ENCODE measurements around the gene PLP2. TPM values are rescaled to one million over a fixed set of nuclear protein-coding genes. Genes with fewer than 3 reads are reported as not detected.
A peak's percentile ranks its signal among the peaks of the same experiment; 100 is the strongest.

The PLP2 gene
- total and polyA plus RNA-seq, 2 of the 13 experiments (the other 11 are each of a cell fraction or from before 2014, with no cell fraction given) = 0.40 to 3.6 TPM

DNA sequence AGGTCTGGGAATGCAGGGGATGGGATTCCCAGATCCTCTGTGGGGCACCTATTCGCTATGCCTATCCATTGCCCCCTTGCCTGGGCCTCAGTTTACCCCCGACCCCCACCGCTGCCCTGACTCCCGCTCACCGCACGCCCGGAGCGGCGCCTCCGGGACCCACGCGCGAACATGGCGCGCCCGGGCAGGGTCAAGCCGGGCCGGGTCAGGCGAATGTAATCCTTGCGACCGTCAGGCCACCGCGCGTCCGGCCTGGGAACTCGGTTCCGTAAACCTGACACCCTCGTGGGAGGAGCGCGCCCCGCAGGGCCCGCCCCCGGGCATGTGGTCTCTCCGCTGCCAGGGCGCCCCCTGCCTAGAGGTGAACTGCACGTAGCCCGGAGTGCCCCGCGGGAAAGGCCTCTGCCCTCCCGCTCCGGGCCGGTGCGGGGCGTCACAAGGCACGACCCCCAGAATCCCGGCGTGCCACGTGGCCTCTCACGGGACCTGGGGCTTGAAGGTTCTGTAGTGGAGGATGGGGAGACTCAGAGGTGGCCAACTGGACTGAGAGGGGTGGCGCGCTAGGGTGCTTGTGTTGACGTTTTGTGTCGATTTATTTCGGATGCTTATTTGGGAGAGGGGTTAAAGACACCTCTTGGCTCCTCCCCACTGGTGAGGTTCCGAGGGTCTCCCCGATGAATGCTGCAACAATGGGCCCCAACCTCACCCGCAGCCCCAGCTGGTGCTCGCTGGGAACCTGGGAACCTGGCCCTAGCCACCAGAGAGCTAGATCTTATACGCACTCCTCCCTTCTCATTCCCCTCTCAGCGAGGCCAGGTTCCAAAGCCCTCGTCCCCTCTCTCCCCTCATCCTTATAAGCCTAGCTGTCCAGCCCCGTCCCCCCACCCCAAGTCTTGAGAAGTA lies 14.7 kb downstream of the PLP2 start, which contains the start of gene PRICKLE3 (continued):
- no peak for TF ChIP-seq CBX5 (CRISPR knock-in tag; IDR thresholded peaks at IDR 0.05; ENCODE audit: borderline replicate concordance)
- no peak for TF ChIP-seq KDM6A (CRISPR knock-in tag; IDR thresholded peaks at IDR 0.05; ENCODE audit: low read depth)
- TF ChIP-seq MXD4 (CRISPR knock-in tag; IDR thresholded peaks at IDR 0.05) = 0 out of 2 replicates have a peak, but pooled peaks have one; percentile 54
- TF ChIP-seq ETV5 (CRISPR knock-in tag; IDR thresholded peaks at IDR 0.05; ENCODE audit: borderline replicate concordance) = peak; percentile 22; the same call in 1 of the 2 replicates
- peak; percentile 42; the same call in 1 of the 2 replicates for TF ChIP-seq GATAD2A (CRISPR knock-in tag; IDR thresholded peaks at IDR 0.05)
- peak; percentile 16; the same call in 1 of the 2 replicates for TF ChIP-seq SOX5 (CRISPR knock-in tag; IDR thresholded peaks at IDR 0.05; ENCODE audit: borderline replicate concordance)
- no peak for TF ChIP-seq NFIB (CRISPR knock-in tag; IDR thresholded peaks at IDR 0.05; ENCODE audit: borderline replicate concordance)
- no peak for TF ChIP-seq HES4 (CRISPR knock-in tag; IDR thresholded peaks at IDR 0.05; ENCODE audit: borderline replicate concordance)
- TF ChIP-seq FOXK2 (IDR thresholded peaks at IDR 0.05) = no peak
- TF ChIP-seq ZNF883 (CRISPR knock-in tag; IDR thresholded peaks at IDR 0.05; ENCODE audit: not compliant biosample characterization) = peak; percentile 24
- no peak for TF ChIP-seq CHD2 (IDR thresholded peaks at IDR 0.05; ENCODE audit: low read depth, low read length)
- no peak for TF ChIP-seq ZNF672 (CRISPR knock-in tag; IDR thresholded peaks at IDR 0.05)
- 0 out of 2 replicates have a peak, but pooled peaks have one; percentile 28 for TF ChIP-seq HIVEP1 (CRISPR knock-in tag; IDR thresholded peaks at IDR 0.05)
- TF ChIP-seq, protein P1, sequence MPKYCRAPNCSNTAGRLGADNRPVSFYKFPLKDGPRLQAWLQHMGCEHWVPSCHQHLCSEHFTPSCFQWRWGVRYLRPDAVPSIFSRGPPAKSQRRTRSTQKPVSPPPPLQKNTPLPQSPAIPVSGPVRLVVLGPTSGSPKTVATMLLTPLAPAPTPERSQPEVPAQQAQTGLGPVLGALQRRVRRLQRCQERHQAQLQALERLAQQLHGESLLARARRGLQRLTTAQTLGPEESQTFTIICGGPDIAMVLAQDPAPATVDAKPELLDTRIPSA (CRISPR knock-in tag; IDR thresholded peaks at IDR 0.05; ENCODE audit: borderline replicate concordance) = no peak
- TF ChIP-seq, protein P2, sequence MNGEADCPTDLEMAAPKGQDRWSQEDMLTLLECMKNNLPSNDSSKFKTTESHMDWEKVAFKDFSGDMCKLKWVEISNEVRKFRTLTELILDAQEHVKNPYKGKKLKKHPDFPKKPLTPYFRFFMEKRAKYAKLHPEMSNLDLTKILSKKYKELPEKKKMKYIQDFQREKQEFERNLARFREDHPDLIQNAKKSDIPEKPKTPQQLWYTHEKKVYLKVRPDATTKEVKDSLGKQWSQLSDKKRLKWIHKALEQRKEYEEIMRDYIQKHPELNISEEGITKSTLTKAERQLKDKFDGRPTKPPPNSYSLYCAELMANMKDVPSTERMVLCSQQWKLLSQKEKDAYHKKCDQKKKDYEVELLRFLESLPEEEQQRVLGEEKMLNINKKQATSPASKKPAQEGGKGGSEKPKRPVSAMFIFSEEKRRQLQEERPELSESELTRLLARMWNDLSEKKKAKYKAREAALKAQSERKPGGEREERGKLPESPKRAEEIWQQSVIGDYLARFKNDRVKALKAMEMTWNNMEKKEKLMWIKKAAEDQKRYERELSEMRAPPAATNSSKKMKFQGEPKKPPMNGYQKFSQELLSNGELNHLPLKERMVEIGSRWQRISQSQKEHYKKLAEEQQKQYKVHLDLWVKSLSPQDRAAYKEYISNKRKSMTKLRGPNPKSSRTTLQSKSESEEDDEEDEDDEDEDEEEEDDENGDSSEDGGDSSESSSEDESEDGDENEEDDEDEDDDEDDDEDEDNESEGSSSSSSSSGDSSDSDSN (CRISPR knock-in tag; IDR thresholded peaks at IDR 0.05) = no peak
- no peak for TF ChIP-seq ZNF652 (CRISPR knock-in tag; IDR thresholded peaks at IDR 0.05; ENCODE audit: borderline replicate concordance, low read depth)
- peak; percentile 73; the same call in 1 of the 2 replicates for TF ChIP-seq POGZ (CRISPR knock-in tag; IDR thresholded peaks at IDR 0.05)
- TF ChIP-seq MAFK (conservative IDR thresholded peaks at IDR 0.05 in 1 of 2, IDR thresholded peaks at IDR 0.05 in 1 of 2; ENCODE audit: low read length in 2 of 2) = no peak
- TF ChIP-seq ZNF558 (CRISPR knock-in tag; IDR thresholded peaks at IDR 0.05; ENCODE audit: borderline replicate concordance) = no peak
- TF ChIP-seq SMYD3 (CRISPR knock-in tag; IDR thresholded peaks at IDR 0.05) = no peak
- TF ChIP-seq HDAC1 (CRISPR knock-in tag; IDR thresholded peaks at IDR 0.05) = peak; percentile 76
- peak; percentile 74; the same call in 1 of the 2 replicates for TF ChIP-seq KAT8 (CRISPR knock-in tag; IDR thresholded peaks at IDR 0.05)
- no peak for TF ChIP-seq MIER2 (CRISPR knock-in tag; IDR thresholded peaks at IDR 0.05)
- TF ChIP-seq, protein P3, sequence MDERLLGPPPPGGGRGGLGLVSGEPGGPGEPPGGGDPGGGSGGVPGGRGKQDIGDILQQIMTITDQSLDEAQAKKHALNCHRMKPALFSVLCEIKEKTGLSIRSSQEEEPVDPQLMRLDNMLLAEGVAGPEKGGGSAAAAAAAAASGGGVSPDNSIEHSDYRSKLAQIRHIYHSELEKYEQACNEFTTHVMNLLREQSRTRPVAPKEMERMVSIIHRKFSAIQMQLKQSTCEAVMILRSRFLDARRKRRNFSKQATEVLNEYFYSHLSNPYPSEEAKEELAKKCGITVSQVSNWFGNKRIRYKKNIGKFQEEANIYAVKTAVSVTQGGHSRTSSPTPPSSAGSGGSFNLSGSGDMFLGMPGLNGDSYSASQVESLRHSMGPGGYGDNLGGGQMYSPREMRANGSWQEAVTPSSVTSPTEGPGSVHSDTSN (CRISPR knock-in tag; IDR thresholded peaks at IDR 0.05) = no peak
- no peak for TF ChIP-seq ARID2 (CRISPR knock-in tag; IDR thresholded peaks at IDR 0.05; ENCODE audit: borderline replicate concordance)
- TF ChIP-seq, protein P4, sequence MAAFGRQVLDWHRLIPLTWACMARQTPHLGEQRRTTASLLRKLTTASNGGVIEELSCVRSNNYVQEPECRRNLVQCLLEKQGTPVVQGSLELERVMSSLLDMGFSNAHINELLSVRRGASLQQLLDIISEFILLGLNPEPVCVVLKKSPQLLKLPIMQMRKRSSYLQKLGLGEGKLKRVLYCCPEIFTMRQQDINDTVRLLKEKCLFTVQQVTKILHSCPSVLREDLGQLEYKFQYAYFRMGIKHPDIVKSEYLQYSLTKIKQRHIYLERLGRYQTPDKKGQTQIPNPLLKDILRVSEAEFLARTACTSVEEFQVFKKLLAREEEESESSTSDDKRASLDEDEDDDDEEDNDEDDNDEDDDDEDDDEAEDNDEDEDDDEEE (CRISPR knock-in tag; IDR thresholded peaks at IDR 0.05) = no peak
